ENCODE results near the gene DCPS.
"Not testable (repeated sequence)": the region's sequence is repeated elsewhere in the genome, so short reads cannot be mapped to it uniquely, and the experiment has no call there.

The DCPS gene

GRCh38 chr11:126303623-126304456 lies at the start of gene DCPS:
Gene DCPS, plus strand, starts transcription at chr11:126304060. Its CDS starts 21 bp downstream, at chr11:126304081.
- peak; percentile 87 to 89 for DNase-seq

DNA sequence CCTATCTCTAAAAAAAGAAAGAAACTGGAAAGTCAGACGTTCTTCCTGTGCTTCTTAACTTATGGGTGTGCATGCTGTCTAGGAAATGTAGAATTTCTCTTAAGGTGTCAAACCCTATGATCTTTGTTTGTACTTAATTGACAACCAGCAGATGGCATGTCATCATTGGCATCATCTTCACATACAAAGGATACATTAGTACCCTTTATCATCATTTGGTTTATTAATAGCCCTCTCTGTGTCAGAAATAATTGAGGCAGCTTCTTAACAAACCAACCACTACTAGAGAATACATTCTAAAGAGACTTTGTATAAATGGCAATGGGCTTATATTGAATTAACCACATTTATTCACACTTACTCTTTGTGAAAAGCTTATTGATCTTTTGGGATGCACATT lies 49.0 kb upstream of the DCPS start:
- DNase-seq, result no peak

GRCh38 chr11:126255507-126255906 lies 48.4 kb upstream of the DCPS start:
- not testable (repeated sequence) for DNase-seq

GRCh38 chr11:126256216-126256615 lies 47.6 kb upstream of the DCPS start:
- no peak for DNase-seq

GRCh38 chr11:126257144-126257543 lies 46.7 kb upstream of the DCPS start:
- no peak for DNase-seq

GRCh38 chr11:126257764-126258163 lies 46.1 kb upstream of the DCPS start:
- no peak for DNase-seq

DNA sequence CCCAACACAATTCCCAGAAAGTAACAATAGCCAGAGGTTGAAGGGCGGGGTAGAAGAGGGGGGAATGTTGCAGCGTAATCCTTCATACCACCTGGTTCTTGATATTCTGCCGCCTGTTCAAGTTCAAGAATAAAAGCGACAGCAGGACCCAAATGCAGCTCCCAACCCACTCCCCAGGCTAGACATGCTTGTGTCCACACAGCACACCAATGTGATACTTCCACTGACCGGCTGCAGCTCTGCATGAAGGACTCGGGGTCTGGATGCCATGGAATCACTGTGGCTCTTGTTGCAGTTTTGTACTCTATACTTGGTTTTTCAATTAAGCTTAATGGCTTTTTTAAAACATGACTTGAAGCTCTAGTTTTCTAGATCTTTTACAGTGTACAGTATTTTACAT lies 41.6 kb upstream of the DCPS start:
- DNase-seq, result no peak

- no peak for DNase-seq
These were observed 40.4 kb upstream of the DCPS start for GRCh38 chr11:126263489-126263888.

DNA sequence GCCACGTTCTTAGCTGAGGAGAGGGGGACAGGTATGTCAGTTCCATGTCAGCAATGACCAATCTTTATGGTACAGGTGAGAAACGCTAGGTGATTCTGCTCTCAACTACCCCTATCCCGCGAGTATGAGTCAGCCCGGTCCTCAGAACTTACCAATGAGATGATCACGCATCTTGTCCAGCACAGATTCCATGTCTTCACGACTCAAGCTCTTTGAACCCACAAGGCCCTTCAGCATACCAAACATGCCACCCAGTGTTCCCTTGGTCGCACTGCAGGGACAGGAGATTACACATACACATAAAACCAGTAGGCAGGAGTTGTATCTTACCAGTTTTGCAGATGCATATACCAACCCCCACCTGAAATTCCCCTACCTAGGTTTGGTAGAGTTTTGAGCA lies 38.0 kb upstream of the DCPS start:
- DNase-seq, result no peak

DNA sequence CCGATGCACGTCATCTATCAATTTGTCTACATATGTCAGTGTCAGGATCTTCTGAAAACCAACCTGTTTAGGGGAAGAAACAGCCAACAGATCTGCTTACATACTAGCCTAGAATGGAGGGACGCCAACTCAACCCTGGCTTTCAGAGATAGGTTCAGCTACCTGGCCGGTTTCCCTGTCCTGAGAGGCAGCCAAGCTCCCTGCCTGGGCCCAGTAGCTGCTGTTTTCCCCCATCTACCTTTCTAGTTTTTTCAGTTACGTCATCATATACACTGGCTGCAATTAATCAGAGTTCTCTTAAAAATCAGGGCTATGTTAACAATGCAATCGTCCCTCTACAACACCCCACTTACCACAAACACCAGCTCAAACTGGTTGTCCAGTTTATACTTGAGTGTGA lies 36.2 kb upstream of the DCPS start:
- no peak for DNase-seq

DNA sequence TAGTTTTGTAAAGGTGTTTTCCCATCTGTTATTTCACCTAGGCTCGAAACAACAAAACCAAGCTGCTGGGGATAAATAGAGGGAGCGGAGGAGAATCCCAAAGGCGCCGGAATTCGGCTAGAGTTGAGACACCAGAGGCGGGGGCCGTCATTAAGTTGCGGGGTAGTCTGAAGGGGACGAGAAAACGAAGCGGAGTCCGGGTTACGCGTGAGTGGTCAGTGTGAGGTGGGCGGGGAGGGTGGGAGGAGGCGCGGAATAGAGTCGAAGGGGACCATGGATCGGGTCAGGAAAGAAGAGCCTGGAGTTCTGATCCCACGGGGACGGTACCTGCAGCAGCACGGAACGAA lies 35.5 kb upstream of the DCPS start:
- DNase-seq, result peak in 1 of 2 experiments; percentile 23

GRCh38 chr11:126268708-126269579 lies 34.9 kb upstream of the DCPS start, which contains the start of the genes FOXRED1 and SRPRA:
Gene FOXRED1, plus strand, starts transcription at chr11:126269154. Its CDS starts 53 bp downstream, at chr11:126269207.
Gene SRPRA, minus strand, starts transcription at chr11:126268895. Its CDS starts 91 bp downstream, at chr11:126268804.
- DNase-seq, result peak; percentile 99 to 100

DNA sequence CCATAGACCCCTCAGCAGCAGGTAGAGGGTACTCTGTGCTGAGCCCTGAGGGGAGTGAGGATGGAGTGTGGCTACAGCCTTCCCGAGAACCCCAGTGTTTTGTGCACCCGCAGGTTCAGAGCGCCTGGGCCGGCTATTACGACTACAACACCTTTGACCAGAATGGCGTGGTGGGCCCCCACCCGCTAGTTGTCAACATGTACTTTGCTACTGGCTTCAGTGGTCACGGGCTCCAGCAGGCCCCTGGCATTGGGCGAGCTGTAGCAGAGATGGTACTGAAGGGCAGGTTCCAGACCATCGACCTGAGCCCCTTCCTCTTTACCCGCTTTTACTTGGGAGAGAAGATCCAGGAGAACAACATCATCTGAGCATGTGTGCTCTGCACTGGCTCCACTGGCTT lies 26.5 kb upstream of the DCPS start:
- no peak for DNase-seq

DNA sequence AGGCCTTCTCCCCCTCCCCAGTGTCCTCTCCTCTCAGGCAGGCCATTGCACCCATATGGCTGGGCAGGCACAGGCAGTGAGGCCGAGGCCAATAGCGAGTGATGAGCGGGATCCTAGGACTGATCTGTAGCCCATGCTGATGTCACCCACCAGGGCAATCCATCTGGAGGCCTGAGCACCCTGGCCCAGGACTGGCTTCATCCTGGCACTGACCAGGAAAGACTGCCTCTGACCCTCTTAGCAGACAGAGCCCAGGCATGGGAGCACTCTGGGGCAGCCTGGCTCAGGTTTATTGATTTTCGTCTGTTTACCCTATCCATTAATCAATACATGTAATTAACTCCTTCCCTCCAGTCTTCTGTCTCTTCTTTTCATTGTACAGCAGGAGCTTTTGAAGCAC lies 26.1 kb upstream of the DCPS start:
- no peak for DNase-seq

GRCh38 chr11:126279191-126279590 lies 24.7 kb upstream of the DCPS start:
- DNase-seq, result no peak

DNA sequence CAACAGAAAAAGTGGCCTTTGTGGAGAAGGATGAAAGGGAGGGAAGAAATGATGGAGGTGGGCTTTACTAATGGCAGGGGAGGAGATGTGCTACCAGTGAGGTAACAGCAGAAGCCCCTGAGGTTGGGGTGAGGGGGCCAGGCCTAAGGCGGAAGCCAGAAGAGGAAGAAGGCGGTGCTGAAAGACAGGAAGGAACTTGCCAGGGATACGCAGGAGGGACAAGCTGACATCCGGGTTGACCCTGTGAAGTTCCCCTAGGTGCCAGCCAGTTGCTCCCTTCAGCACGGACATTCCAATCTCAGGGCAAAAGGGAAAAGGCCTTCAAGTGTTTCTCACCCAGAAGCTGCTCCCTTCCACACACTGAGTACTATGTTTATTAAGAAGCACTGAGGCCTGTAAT lies 23.3 kb upstream of the DCPS start:
- DNase-seq, result no peak

GRCh38 chr11:126281245-126281644 lies 22.6 kb upstream of the DCPS start:
- no peak for DNase-seq

- no peak for DNase-seq
These were observed 22.1 kb upstream of the DCPS start for GRCh38 chr11:126281666-126282175.

- DNase-seq, result peak; percentile 41 to 43
These were observed 21.5 kb upstream of the DCPS start for GRCh38 chr11:126282361-126282735.

- peak; percentile 62 to 67 for DNase-seq
These were observed 20.9 kb upstream of the DCPS start, which contains the start of gene TIRAP for GRCh38 chr11:126282736-126283591. Gene TIRAP, plus strand, starts transcription at chr11:126283093. Its CDS starts 7,802 bp downstream, at chr11:126290895.

GRCh38 chr11:126284829-126285228 lies 19.0 kb upstream of the DCPS start:
- peak; percentile 92 to 94 for DNase-seq

- DNase-seq, result no peak
These were observed 15.6 kb upstream of the DCPS start for GRCh38 chr11:126288237-126288636.

All from activated CD4-positive, alpha-beta T cell treated with anti-CD3 and anti-CD28 coated beads, Interleukin-2, amount 50 U/mL, for 48 hours (primary cell).